NCI-H128 (cell line): ENCODE data around the gene APOC1.
A peak's percentile ranks its signal among the peaks of the same experiment; 100 is the strongest.
"Not testable (repeated sequence)": the region's sequence is repeated elsewhere in the genome, so short reads cannot be mapped to it uniquely, and the experiment has no call there.

Experiments
- DNase-seq: peaks from one replicate; lab custom pipeline; 2025; ENCODE audit not compliant: unreplicated experiment; lab: John Stamatoyannopoulos, UW

The APOC1 gene

DNA sequence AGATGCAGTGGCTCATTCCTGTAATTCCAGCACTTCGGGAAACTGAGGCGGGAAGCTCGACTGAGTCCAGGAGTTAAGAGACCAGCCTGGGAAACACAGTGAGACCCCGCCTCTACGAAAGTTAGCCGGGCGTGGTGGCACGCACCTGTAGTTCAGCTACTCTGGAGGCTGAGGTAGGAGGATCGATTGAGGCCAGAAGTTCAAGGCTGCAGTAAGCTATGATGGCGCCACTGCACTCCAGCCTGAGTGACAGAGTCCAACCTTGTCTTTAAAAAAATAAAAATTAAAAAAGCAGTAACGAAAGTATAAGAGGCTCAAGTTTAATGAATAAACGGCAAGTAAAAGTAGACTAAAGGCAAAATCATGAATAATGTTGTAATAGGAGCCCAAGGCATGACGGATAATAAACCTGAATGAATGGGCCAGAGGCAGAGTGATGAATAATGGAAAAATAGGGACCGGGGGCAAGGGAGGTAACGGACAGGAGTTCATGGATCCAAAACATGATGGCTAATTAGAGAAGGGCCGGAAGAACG, 24.5 kb upstream of the APOC1 start:
- no peak for DNase-seq

DNA sequence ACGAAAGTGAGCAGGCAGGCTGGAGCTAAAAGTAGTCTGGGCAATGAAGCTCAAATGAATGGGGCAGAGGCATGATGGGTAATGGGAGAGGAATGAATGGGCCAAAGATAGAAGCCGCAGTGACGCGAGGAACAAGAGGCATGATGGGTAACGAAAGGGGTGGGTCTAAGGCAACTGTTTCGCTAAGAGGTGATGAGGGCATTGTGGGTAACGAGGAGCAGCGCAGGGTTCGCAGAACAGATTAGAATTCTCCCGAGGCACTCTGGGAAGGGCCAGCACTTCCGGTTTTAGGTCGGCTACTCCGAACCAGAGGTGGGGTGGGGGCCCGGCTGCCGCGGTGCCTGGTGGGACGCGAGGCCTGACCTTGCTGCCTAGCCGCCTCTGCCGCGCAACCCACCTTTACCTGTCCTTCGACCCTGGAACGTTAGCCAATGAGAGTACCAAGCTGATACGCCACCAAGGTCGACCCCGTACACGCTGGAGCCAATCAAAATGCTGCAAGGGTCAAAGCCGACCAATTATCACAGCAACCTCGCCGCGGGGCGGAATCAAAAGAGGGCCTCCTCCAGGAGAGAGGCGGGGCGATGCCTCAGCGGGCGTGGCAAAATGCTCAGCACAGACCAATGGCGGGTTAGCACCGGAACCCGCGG, 23.9 kb upstream of the APOC1 start:
- peak; percentile 100 for DNase-seq

DNA sequence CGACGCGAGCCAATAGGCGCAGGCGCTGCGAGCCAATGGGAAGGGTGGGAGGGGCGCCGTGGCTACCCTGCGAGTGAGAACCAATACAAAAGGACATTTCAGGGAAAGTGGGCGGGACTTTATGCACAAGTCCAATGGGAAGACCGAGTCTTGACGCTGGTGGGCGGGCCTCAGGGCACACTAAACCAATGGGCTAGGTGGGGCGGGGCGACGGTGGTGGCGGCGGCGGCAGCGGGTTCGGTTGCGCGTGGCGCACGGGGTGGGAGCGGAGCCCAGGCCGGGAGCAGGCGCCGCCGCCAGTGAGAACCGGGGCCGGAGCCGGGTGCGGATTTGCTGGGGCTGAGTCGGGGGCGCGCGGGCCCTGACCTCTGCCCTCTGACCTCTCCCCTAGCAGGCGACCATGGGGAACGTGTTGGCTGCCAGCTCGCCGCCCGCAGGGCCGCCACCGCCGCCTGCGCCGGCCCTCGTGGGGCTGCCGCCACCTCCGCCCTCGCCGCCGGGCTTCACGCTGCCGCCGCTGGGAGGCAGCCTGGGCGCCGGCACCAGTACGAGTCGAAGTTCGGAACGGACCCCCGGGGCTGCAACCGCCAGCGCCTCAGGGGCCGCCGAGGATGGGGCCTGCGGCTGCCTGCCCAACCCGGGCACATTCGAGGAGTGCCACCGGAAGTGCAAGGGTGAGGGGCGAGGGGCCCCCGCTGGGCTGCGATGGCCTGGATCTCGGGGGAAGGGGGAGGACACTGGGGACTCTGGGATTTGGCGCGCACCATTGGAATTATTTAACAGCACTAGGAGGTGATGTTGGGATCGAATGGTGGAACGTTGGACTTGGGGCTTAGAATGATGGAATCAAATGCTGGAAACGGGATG, 23.2 kb upstream of the APOC1 start, which contains the start of gene TOMM40:
Gene TOMM40, plus strand, starts transcription at position 239 of the 867 bp plus-strand sequence. Its CDS starts 162 bp downstream, at position 401.
- no peak for DNase-seq

DNA sequence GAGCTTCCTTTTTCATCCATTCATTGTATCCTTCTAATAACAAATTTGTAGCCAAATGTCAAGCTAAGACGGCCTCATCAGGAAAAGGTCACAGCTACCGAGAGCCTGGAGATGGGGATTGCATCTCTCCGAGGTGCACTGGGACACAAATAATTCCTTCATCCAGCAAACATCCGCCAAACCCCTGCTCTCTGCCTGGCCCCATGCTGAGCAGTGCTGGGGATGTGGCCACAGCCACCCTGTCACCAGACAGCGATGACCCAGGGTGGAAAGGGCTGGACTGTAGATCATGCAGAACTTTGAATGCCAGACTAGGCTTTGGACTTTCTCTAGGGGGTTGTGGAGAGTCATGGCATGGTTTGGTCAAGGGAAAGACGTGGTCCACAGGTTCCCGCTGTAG, 21.5 kb upstream of the APOC1 start:
- no peak for DNase-seq

DNA sequence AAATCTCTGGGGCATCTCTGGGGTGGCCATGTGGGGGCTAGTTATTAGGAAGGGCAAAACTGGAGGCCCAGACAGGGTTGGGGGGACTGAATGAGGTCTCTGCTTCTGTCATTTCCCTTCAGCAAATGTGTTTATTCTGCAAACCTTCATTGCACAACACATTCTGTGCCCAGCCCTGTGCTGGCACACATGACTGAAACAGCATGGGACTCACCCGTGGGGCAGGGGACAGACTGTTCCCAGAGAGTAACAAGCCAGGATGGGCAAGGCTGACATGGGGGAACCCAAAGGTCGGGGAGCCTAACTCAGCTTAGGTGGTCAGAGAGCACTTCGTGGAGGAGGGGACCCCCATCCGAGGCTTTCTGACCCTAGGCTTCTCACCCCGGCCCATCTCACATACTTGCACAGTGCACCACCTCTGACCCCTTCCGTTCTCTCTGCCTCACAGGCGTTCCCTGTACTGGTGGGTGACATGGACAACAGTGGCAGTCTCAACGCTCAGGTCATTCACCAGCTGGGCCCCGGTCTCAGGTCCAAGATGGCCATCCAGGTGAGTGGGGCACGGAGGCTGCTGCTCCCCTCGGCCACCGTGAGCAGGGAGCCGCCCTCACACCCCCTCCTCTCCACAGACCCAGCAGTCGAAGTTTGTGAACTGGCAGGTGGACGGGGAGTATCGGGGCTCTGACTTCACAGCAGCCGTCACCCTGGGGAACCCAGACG, 20.9 kb upstream of the APOC1 start:
- DNase-seq = no peak

DNA sequence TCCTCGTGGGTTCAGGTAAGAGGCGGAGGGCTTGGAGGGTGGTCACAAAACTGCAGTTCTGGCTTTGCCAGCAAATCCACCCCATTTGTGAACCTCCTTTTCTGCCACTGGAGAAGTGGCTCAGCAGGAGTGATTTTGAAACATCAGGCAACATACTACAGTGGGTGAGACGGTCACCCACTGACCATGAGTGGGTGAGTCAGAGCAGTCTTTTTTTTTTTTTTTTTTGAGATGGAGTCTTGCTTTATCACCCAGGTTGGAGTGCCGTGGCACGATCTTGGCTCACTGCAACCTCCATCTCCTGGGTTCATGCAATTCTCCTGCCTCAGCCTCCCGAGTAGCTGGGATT, 20.4 kb upstream of the APOC1 start:
- no peak for DNase-seq

DNA sequence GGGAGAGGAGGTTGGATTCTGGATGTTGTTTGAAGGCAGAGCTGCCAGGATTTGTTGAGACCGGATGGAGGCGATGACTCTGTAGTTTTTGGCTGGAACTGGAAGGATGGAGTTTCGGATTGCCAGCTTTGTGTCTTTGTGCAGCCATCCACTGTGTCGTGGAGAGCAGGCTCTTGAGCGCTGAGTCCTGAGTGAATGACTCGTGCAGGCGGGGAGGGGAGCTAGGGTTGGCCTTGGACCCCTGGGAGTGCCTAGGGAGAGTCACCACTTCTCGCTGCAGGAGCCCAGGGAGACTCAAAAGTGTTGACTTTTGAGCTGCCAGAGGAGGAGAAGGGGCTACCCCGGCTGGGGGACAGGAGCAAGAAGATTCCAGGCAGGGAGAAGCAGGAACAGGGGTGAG, 19.5 kb upstream of the APOC1 start:
- DNase-seq = no peak

DNA sequence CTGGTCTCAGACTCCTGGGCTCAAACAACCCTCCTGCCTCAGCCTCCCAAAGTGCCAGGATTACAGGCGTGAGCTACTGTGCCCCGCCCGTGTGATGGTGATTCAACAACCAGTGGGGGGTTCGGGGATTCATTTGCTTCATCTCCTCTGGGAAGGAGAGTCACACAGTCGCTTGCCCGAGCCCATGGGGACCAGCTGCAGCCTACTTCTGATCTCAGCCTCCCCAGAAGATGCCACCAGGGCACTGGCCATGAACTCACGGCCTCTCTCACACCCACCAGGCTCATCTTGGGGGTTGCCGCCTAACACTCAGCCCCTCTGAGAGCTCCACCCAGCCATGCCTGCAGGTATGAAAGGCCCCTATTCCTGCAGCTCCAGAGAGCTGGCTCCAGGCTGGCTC, 16.6 kb upstream of the APOC1 start:
- DNase-seq = no peak

DNA sequence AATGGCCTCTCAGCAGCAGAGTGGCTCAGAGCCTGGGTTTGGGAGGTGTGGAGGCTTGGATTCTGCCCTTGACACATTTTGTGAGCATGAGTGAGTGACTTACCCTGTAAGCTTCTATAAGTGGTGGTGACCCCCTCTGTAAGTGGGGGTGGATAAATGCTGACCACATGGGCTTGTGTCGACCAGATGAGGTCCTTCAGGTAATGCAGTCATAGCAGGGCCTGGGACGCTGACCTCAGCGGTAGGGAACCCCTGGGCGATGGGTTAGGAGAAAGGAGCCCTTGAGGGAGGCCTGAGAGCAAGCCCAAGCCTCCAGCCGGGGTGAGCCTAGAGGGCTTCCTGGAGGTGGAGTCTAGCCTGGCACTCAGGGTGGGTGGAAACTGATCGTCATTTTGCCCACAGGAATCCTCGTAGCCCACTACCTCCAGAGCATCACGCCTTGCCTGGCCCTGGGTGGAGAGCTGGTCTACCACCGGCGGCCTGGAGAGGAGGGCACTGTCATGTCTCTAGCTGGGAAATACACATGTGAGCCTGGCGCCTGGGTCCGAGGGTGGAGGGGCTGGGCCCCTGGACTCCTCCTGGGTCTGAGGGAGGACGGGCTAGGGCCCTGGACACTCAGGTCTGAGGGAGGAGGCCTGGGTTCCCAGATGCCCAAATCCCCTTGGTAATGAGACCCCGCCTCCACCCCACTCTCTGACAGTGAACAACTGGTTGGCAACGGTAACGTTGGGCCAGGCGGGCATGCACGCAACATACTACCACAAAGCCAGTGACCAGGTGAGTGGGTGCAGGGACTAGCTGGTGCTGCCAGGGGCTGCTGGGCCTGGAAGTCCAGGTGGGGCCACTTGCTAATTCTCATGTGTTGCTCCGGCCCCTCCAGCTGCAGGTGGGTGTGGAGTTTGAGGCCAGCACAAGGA, 13.8 kb upstream of the APOC1 start:
- no peak for DNase-seq

DNA sequence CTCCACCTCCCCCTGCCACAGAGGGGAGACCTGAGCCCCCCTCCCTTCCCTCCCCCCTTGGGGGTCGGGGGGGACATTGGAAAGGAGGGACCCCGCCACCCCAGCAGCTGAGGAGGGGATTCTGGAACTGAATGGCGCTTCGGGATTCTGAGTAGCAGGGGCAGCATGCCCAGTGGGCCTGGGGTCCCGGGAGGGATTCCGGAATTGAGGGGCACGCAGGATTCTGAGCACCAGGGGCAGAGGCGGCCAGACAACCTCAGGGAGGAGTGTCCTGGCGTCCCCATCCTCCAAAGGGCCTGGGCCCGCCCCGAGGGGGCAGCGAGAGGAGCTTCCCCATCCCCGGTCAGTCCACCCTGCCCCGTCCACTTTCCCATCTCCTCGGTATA, 11.2 kb upstream of the APOC1 start:
- DNase-seq = no peak

DNA sequence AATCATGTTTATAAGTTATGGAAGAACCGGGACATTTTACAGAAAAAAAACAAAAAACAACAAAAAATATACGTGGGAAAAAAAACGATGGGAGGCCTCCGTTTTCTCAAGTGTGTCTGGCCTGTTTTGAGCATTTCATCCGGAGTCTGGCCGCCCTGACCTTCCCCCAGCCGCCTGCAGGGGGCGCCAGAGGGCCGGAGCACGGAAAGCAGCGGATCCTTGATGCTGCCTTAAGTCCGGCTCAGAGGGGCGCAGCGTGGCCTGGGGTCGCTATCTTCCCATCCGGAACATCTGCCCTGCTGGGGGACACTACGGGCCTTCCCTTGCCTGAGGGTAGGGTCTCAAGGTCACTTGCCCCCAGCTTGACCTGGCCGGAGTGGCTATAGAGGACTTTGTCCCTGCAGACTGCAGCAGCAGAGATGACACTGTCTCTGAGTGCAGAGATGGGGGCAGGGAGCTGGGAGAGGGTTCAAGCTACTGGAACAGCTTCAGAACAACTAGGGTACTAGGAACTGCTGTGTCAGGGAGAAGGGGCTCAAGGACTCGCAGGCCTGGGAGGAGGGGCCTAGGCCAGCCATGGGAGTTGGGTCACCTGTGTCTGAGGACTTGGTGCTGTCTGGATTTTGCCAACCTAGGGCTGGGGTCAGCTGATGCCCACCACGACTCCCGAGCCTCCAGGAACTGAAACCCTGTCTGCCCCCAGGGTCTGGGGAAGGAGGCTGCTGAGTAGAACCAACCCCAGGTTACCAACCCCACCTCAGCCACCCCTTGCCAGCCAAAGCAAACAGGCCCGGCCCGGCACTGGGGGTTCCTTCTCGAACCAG, 10.6 kb upstream of the APOC1 start:
- no peak for DNase-seq

DNA sequence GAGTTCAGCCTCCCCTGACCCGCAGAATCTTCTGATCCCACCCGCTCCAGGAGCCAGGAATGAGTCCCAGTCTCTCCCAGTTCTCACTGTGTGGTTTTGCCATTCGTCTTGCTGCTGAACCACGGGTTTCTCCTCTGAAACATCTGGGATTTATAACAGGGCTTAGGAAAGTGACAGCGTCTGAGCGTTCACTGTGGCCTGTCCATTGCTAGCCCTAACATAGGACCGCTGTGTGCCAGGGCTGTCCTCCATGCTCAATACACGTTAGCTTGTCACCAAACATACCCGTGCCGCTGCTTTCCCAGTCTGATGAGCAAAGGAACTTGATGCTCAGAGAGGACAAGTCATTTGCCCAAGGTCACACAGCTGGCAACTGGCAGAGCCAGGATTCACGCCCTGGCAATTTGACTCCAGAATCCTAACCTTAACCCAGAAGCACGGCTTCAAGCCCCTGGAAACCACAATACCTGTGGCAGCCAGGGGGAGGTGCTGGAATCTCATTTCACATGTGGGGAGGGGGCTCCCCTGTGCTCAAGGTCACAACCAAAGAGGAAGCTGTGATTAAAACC, 9.9 kb upstream of the APOC1 start:
- no peak for DNase-seq

DNA sequence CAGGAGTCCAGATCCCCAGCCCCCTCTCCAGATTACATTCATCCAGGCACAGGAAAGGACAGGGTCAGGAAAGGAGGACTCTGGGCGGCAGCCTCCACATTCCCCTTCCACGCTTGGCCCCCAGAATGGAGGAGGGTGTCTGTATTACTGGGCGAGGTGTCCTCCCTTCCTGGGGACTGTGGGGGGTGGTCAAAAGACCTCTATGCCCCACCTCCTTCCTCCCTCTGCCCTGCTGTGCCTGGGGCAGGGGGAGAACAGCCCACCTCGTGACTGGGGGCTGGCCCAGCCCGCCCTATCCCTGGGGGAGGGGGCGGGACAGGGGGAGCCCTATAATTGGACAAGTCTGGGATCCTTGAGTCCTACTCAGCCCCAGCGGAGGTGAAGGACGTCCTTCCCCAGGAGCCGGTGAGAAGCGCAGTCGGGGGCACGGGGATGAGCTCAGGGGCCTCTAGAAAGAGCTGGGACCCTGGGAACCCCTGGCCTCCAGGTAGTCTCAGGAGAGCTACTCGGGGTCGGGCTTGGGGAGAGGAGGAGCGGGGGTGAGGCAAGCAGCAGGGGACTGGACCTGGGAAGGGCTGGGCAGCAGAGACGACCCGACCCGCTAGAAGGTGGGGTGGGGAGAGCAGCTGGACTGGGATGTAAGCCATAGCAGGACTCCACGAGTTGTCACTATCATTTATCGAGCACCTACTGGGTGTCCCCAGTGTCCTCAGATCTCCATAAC, 8.8 kb upstream of the APOC1 start, which contains the start of gene APOE:
Gene APOE, plus strand, starts transcription at position 360 of the 724 bp plus-strand sequence. CDS start 829 bp downstream, outside the sequence.
- DNase-seq = no peak

DNA sequence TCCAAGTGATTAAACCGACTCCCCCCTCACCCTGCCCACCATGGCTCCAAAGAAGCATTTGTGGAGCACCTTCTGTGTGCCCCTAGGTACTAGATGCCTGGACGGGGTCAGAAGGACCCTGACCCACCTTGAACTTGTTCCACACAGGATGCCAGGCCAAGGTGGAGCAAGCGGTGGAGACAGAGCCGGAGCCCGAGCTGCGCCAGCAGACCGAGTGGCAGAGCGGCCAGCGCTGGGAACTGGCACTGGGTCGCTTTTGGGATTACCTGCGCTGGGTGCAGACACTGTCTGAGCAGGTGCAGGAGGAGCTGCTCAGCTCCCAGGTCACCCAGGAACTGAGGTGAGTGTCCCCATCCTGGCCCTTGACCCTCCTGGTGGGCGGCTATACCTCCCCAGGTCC, 6.8 kb upstream of the APOC1 start:
- no peak for DNase-seq

DNA sequence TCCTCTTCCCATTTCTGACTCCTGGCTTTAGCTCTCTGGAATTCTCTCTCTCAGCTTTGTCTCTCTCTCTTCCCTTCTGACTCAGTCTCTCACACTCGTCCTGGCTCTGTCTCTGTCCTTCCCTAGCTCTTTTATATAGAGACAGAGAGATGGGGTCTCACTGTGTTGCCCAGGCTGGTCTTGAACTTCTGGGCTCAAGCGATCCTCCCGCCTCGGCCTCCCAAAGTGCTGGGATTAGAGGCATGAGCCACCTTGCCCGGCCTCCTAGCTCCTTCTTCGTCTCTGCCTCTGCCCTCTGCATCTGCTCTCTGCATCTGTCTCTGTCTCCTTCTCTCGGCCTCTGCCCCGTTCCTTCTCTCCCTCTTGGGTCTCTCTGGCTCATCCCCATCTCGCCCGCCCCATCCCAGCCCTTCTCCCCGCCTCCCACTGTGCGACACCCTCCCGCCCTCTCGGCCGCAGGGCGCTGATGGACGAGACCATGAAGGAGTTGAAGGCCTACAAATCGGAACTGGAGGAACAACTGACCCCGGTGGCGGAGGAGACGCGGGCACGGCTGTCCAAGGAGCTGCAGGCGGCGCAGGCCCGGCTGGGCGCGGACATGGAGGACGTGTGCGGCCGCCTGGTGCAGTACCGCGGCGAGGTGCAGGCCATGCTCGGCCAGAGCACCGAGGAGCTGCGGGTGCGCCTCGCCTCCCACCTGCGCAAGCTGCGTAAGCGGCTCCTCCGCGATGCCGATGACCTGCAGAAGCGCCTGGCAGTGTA, 6.2 kb upstream of the APOC1 start:
- DNase-seq = no peak

DNA sequence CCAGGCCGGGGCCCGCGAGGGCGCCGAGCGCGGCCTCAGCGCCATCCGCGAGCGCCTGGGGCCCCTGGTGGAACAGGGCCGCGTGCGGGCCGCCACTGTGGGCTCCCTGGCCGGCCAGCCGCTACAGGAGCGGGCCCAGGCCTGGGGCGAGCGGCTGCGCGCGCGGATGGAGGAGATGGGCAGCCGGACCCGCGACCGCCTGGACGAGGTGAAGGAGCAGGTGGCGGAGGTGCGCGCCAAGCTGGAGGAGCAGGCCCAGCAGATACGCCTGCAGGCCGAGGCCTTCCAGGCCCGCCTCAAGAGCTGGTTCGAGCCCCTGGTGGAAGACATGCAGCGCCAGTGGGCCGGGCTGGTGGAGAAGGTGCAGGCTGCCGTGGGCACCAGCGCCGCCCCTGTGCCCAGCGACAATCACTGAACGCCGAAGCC, 5.6 kb upstream of the APOC1 start:
- no peak for DNase-seq

DNA sequence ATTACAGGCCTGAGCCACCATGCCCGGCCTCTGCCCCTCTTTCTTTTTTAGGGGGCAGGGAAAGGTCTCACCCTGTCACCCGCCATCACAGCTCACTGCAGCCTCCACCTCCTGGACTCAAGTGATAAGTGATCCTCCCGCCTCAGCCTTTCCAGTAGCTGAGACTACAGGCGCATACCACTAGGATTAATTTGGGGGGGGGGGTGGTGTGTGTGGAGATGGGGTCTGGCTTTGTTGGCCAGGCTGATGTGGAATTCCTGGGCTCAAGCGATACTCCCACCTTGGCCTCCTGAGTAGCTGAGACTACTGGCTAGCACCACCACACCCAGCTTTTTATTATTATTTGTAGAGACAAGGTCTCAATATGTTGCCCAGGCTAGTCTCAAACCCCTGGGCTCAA, 4.6 kb upstream of the APOC1 start:
- no peak for DNase-seq

DNA sequence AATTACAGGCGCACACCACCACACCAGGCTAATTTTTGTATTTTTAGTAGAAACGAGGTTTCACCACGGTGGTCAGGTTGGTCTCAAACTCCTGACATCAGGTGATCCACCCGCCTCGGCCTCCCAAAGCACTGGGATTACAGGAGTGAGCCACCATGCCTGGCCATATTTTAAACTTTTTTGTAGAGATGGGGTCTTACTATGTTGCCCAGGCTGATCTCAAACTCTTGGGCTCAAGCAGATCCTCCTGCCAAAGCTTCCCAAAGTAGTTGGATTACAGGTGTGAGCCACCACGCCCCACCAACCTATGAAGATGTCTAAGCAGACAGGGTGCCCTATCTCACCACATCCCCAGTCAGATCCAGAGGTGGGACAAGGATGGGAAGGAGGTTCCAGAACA, 2.5 kb upstream of the APOC1 start:
- not testable (repeated sequence) for DNase-seq
